Loucy (cell line): Measurements from ENCODE around the gene FGD5.

ENCODE experiments used
- H2AFZ ChIP-seq: fragments of 200-600 bp; sonication (generic); 2 replicates; pipeline ENCODE4 v1.6.0; 2016; ENCODE audit warnings: antibody characterized with exemption, mild to moderate bottlenecking, low read length, moderate library complexity
- H3F3A ChIP-seq: fragments of 200-600 bp; 2 replicates; pipeline ENCODE4 v1.6.0; 2016; ENCODE audit warnings: antibody characterized with exemption, low read depth, mild to moderate bottlenecking
- H3K27me3 ChIP-seq: fragments of 200-600 bp; sonication (generic); 2 replicates; pipeline ENCODE4 v1.6.1; 2014; ENCODE audit warnings: low read length, mild to moderate bottlenecking; ENCODE audit not compliant: insufficient read depth, poor library complexity, severe bottlenecking
- H3K36me3 ChIP-seq: fragments of 200-600 bp; sonication (generic); 2 replicates; pipeline ENCODE4 v1.6.1; 2016; ENCODE audit warnings: low read length; ENCODE audit not compliant: insufficient read depth
- H3K4me1 ChIP-seq: fragments of 200-600 bp; sonication (generic); 2 replicates; pipeline ENCODE4 v1.5.1; 2014; ENCODE audit warnings: low read length, mild to moderate bottlenecking; ENCODE audit not compliant: insufficient read depth, poor library complexity, severe bottlenecking
- H3K4me2 ChIP-seq: fragments of 200-600 bp; sonication (generic); 2 replicates; pipeline ENCODE4 v1.6.0; 2014; ENCODE audit warnings: antibody characterized with exemption, low read length, low read depth, mild to moderate bottlenecking; ENCODE audit not compliant: poor library complexity, severe bottlenecking
- H3K4me3 ChIP-seq: fragments of 200-600 bp; sonication (generic); 2 replicates; pipeline ENCODE4 v1.5.1; 2014; ENCODE audit warnings: low read length, mild to moderate bottlenecking, mixed read lengths; ENCODE audit not compliant: poor library complexity, severe bottlenecking
- H3K79me2 ChIP-seq: fragments of 200-600 bp; sonication (generic); 2 replicates; pipeline ENCODE4 v1.6.1; 2014; ENCODE audit warnings: low read length; ENCODE audit not compliant: insufficient read depth
- H3K9ac ChIP-seq: fragments of 200-600 bp; sonication (generic); 2 replicates; pipeline ENCODE4 v1.6.0; 2014; ENCODE audit warnings: mild to moderate bottlenecking, low read depth, low read length, moderate library complexity; ENCODE audit not compliant: poor library complexity, severe bottlenecking
- H3K9me2 ChIP-seq: fragments of 200-600 bp; sonication (generic); replicated peaks from 2 replicates; pipeline ENCODE4 v1.6.1; 2016; ENCODE audit warnings: low read depth, low read length, mixed read lengths
- H3K9me3 ChIP-seq: fragments of 200-600 bp; sonication (generic); 2 replicates; pipeline ENCODE4 v1.6.1; 2014; ENCODE audit warnings: mild to moderate bottlenecking, antibody characterized with exemption, low read length, low read depth; ENCODE audit not compliant: insufficient read depth
- H4K20me1 ChIP-seq: fragments of 200-600 bp; sonication (generic); 2 replicates; pipeline ENCODE4 v1.6.0; 2014; ENCODE audit warnings: antibody characterized with exemption, low read length, mild to moderate bottlenecking; ENCODE audit not compliant: insufficient read depth, poor library complexity, severe bottlenecking
- CTCF ChIP-seq: fragments of 200-600 bp; sonication (generic); conservative IDR thresholded peaks from 2 replicates; pipeline ENCODE4 v1.5.1; 2014; ENCODE audit warnings: mild to moderate bottlenecking, antibody characterized with exemption, low read length
- EZH2phosphoT487 ChIP-seq: fragments of 200-600 bp; IDR thresholded peaks from 2 replicates; pipeline ENCODE4 v1.6.1; 2018; ENCODE audit warnings: antibody characterized with exemption, mild to moderate bottlenecking, moderate library complexity, borderline replicate concordance

The FGD5 gene

GRCh38 chr3:14773691-14774128, 45.1 kb upstream of the FGD5 start:
- no peaks in the 10 kb centered on the region for H3K36me3 ChIP-seq

GRCh38 chr3:14774431-14774830, 44.3 kb upstream of the FGD5 start:
- H3K27me3 ChIP-seq = no peaks in the 10 kb centered on the region
- TF ChIP-seq CTCF (no peak), EZH2phosphoT487 (no peak)
- H3K79me2 ChIP-seq = no peaks in the 10 kb centered on the region
- H3K9ac ChIP-seq = no peak overlapping the region
- H4K20me1 ChIP-seq = no peaks in the 10 kb centered on the region
- no peak overlapping the region for H2AFZ ChIP-seq
- H3K36me3 ChIP-seq = no peaks in the 10 kb centered on the region
- no peak overlapping the region for H3K4me2 ChIP-seq
- no peaks in the 10 kb centered on the region for H3K4me1 ChIP-seq
- no peaks in the 10 kb centered on the region for H3F3A ChIP-seq
- H3K9me3 ChIP-seq = no peaks in the 10 kb centered on the region
- H3K4me3 ChIP-seq = no peak overlapping the region
- H3K9me2 ChIP-seq = no peaks in the 10 kb centered on the region

More at GRCh38 chr3:14773691-14774128, 45.1 kb upstream of the FGD5 start:
- H2AFZ ChIP-seq = no peak overlapping the region
- no peaks in the 10 kb centered on the region for H3K4me1 ChIP-seq
- no peak overlapping the region for H3K9ac ChIP-seq
- TF ChIP-seq CTCF (no peak), EZH2phosphoT487 (no peak)
- H3K4me3 ChIP-seq = no peak overlapping the region
- no peaks in the 10 kb centered on the region for H3K9me2 ChIP-seq
- H4K20me1 ChIP-seq = no peaks in the 10 kb centered on the region
- no peaks in the 10 kb centered on the region for H3K27me3 ChIP-seq
- no peaks in the 10 kb centered on the region for H3F3A ChIP-seq
- no peaks in the 10 kb centered on the region for H3K79me2 ChIP-seq
- no peaks in the 10 kb centered on the region for H3K9me3 ChIP-seq
- no peak overlapping the region for H3K4me2 ChIP-seq

DNA sequence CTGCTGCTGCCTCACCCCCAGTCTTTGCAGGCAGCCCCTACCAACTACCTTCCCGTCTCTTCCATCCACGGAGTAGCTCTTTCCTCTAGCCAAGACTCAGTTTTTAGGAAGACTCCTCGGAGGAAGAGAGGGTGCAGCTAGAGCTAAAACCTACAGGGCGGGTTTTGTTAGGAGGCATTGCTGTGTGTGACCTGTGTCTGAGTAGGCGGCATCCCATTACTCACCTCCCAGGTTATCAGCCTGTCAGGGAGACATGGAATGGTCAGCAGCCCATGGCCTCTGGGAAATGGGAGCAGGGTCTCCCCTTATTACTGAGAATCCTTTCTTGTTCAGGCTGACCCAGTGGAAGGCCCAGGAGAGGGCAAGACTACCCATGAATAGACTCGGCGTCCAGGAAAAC, 43.8 kb upstream of the FGD5 start:
- Histone ChIP-seq H3K9me3 (no peaks in the 10 kb centered on the region), H3K27me3 (no peaks in the 10 kb centered on the region), H3K9me2 (no peaks in the 10 kb centered on the region), H3K36me3 (no peaks in the 10 kb centered on the region), H2AFZ (no peak overlapping the region), H3K4me3 (no peak overlapping the region), H3K4me2 (no peak overlapping the region), H3K4me1 (no peaks in the 10 kb centered on the region), H3F3A (no peaks in the 10 kb centered on the region), H3K9ac (no peak overlapping the region), H4K20me1 (no peaks in the 10 kb centered on the region), H3K79me2 (no peaks in the 10 kb centered on the region)
- TF ChIP-seq CTCF (no peak), EZH2phosphoT487 (no peak)
